SK-N-SH treated with all-trans-retinoic acid at 6 μM for 48 hours (cell line): ENCODE measurements around the gene PAK4.

Experiments
- BACH2 ChIP-seq: fragments of 250-450 bp; sonication (Bioruptor Pico); IDR thresholded peaks from 2 replicates; pipeline ENCODE4 v1.9.0; 2021; ENCODE audit warnings: mild to moderate bottlenecking, borderline replicate concordance
- CSRNP3 ChIP-seq: fragments of 250-450 bp; sonication (Bioruptor Pico); IDR thresholded peaks from 2 replicates; pipeline ENCODE4 v1.5.1; 2021; ENCODE audit warnings: mild to moderate bottlenecking, moderate library complexity
- PPARA ChIP-seq: fragments of 250-450 bp; sonication (Bioruptor Pico); IDR thresholded peaks from 2 replicates; pipeline ENCODE4 v1.5.0; 2020; ENCODE audit warnings: mild to moderate bottlenecking, borderline replicate concordance

GRCh38 chr19:39124136-39124764, 1.3 kb upstream of the PAK4 start:
- TF ChIP-seq BACH2 (CRISPR knock-in tag), result no peak
- TF ChIP-seq CSRNP3, result no peak
- no peak for TF ChIP-seq PPARA (CRISPR knock-in tag)
